Testis (tissue), 3 donors: ENCODE measurements around the gene ANKRD13D. TPM values are rescaled to one million over a fixed set of nuclear protein-coding genes. Genes with fewer than 3 reads are reported as not detected.

Experiments
- DNase-seq: peaks from one replicate; pipeline ENCODE4 v3.0.0-alpha.2; 2019
- H3K27ac ChIP-seq, 2 donors: fragments of 200-600 bp; sonication (generic); one replicate each; pipeline ENCODE4 v1.5.1; 2019
- H3K27me3 ChIP-seq: fragments of 200-600 bp; sonication (generic); one replicate; pipeline ENCODE4 v1.5.1; 2019
- H3K36me3 ChIP-seq: fragments of 200-600 bp; sonication (generic); one replicate; pipeline ENCODE4 v1.5.1; 2017; ENCODE audit warnings: low read depth; ENCODE audit errors: missing control alignments
- H3K4me1 ChIP-seq: fragments of 200-600 bp; sonication (generic); one replicate; pipeline ENCODE4 v1.5.1; 2019
- H3K4me3 ChIP-seq, 2 donors: fragments of 200-600 bp; sonication (generic); one replicate each; pipeline ENCODE4 v1.5.1; 2017 to 2019
- H3K9me3 ChIP-seq: fragments of 200-600 bp; sonication (generic); one replicate; pipeline ENCODE4 v1.5.1; 2017
- POLR2A ChIP-seq: fragments of 450-650 bp; IDR thresholded peaks from one replicate; pipeline ENCODE4 v1.6.1; 2017; ENCODE audit warnings: antibody characterized with exemption, mild to moderate bottlenecking, moderate library complexity
- WGBS, 2 donors: methylation state at CpG; one replicate each; pipeline ENCODE4 v1.1.5; 2018; 5-methylcytosine and 5-hydroxymethylcytosine counted together
- intact Hi-C: fragments of 100-400 bp; cut with DNase I; formaldehyde crosslinking; loops from one replicate; pipeline ENCODE4 v1.15.1; 2023; ENCODE audit warnings: low total_unique reads
- polyA plus RNA-seq: library from polyadenylated mRNA; stranded (reverse); fragments of 350-450 nt; fragmentation: Illumina TruSeq; extraction: RNeasy Lipid Tissue Mini Kit (QIAGEN cat#74804); gene quantifications from one replicate; pipeline ENCODE4 v1.2.3, GENCODE V29; 2014; ENCODE audit warnings: low read depth, low replicate concordance; ENCODE audit not compliant: insufficient read depth
- total RNA-seq, 2 donors: library from RNA; depleted of rRNA; stranded (reverse); fragments of >200 nt; gene quantifications; one replicate each; pipeline ENCODE4 v1.2.3, GENCODE V29; 2016
- TF ChIP-seq, protein P1 (sequence below), 3 experiments: fragments of 450-650 bp in 2 of 3; fragments of 200-600 bp in 1 of 3; sonication (generic) in 1 of 3; IDR thresholded peaks; one replicate each; pipeline ENCODE4 v1.5.1; 2016 to 2019; ENCODE audit warnings: antibody characterized with exemption in 3 of 3, mild to moderate bottlenecking in 2 of 3, moderate library complexity in 1 of 3

The ANKRD13D gene
- total and polyA plus RNA-seq, 3 donors from 2014 or later, result 32.8 to 73.3 (median 66.2) TPM

DNA sequence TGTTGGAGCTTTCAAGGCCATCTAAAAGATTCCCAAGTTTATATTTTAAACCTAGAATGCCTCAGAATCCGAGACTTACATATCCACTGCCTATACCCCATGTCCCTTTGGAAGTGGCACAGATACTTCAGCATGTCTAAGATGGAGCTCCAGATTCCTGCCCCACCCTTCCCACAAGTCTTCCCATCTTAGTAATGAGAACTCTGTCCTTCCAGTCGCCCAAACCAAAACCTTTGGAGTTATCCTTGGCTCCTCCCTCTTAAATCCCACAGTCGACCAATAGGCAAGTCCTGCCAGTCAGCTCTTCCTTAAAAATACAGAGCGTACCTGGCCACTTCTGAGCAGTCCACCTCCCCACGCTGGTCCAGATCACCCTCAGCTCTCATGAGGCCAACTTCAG is 59.9 kb downstream of the ANKRD13D start:
- peaks cover 18% of the 10 kb centered on the region for H3K4me1 ChIP-seq
- no peak for TF ChIP-seq POLR2A
- H3K9me3 ChIP-seq, result no peaks in the 10 kb centered on the region
- 74 to 82% methylated on average over 5 of the region's 5 CpGs for WGBS, 2 donors
- H3K27me3 ChIP-seq, result no peaks in the 10 kb centered on the region
- no peak overlapping the region for H3K27ac ChIP-seq
- intact Hi-C loops, result no loop called here
- H3K4me3 ChIP-seq, result no peak overlapping the region
- H3K36me3 ChIP-seq, result no peaks in the 10 kb centered on the region
- DNase-seq, result no peak

DNA sequence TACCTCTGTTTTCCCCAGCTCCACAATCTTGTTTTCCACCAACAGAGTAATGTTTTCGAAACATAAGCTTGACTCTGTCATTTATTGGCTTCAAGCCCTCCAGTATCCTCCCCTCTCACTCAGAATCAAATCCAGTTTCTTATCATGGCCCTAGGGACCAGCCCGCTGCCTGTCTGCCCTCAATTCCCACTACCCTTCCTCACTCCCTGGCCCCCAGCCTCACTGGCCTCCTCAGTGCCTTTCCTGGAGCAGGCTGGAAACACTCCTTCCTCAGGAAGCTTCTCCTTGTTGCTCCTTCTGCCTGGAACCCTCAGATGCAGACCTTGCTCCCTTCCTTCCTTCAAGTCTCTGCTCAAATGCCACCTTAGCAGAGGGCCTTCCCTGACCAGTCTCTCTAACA is 60.4 kb downstream of the ANKRD13D start:
- DNase-seq, result no peak
- intact Hi-C loops, result no loop called here
- 76 to 93% methylated on average over 2 of the region's 2 CpGs for WGBS, 2 donors
- peaks cover 22% of the 10 kb centered on the region for H3K4me1 ChIP-seq
- H3K27me3 ChIP-seq, result no peaks in the 10 kb centered on the region
- no peaks in the 10 kb centered on the region for H3K36me3 ChIP-seq
- H3K4me3 ChIP-seq, result no peak overlapping the region
- no peak for TF ChIP-seq POLR2A
- TF ChIP-seq, protein P1, sequence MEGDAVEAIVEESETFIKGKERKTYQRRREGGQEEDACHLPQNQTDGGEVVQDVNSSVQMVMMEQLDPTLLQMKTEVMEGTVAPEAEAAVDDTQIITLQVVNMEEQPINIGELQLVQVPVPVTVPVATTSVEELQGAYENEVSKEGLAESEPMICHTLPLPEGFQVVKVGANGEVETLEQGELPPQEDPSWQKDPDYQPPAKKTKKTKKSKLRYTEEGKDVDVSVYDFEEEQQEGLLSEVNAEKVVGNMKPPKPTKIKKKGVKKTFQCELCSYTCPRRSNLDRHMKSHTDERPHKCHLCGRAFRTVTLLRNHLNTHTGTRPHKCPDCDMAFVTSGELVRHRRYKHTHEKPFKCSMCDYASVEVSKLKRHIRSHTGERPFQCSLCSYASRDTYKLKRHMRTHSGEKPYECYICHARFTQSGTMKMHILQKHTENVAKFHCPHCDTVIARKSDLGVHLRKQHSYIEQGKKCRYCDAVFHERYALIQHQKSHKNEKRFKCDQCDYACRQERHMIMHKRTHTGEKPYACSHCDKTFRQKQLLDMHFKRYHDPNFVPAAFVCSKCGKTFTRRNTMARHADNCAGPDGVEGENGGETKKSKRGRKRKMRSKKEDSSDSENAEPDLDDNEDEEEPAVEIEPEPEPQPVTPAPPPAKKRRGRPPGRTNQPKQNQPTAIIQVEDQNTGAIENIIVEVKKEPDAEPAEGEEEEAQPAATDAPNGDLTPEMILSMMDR (IDR thresholded peaks at IDR 0.05), result no peak
- no peak overlapping the region for H3K27ac ChIP-seq
- H3K9me3 ChIP-seq, result no peaks in the 10 kb centered on the region

DNA sequence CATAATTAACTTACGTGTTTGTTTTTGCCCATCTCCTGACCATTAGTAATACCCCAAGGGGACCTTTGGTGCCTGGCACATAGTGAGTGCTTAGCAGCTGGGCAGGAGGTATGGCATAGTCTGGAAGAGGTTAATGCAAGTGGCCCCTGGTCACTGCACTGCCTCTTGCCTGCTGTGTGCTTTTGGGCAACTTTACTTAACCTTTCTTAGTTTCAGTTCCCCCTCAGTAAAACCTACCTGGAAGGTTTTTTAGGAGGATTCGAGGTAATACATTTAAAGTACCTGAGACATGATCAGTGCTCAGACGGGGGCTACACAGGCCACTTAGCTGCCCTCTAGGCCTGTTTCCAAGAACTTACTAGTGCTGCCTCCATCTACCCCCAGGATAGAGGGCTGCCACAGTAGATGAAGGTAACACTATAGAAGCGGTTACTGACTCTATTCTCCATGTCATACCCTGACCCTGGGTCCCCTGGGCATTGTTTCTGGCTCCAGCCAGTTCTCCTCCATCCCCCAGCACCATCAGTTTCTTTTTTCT is 60.9 kb downstream of the ANKRD13D start:
- 84 to 87% methylated on average over 4 of the region's 4 CpGs for WGBS, 2 donors
- no peaks in the 10 kb centered on the region for H3K36me3 ChIP-seq
- H3K4me3 ChIP-seq, result no peak overlapping the region
- peaks cover 28% of the 10 kb centered on the region for H3K4me1 ChIP-seq
- intact Hi-C loops, result loop anchor here (5.0 kb wide), 1 partner anchor 37 kb away; no protein-coding TSS in a partner anchor
- no peaks in the 10 kb centered on the region for H3K9me3 ChIP-seq
- no peak for DNase-seq
- TF ChIP-seq, protein P1 (IDR thresholded peaks at IDR 0.05), result no peak
- TF ChIP-seq POLR2A, result no peak
- no peaks in the 10 kb centered on the region for H3K27me3 ChIP-seq
- no peak overlapping the region for H3K27ac ChIP-seq

DNA sequence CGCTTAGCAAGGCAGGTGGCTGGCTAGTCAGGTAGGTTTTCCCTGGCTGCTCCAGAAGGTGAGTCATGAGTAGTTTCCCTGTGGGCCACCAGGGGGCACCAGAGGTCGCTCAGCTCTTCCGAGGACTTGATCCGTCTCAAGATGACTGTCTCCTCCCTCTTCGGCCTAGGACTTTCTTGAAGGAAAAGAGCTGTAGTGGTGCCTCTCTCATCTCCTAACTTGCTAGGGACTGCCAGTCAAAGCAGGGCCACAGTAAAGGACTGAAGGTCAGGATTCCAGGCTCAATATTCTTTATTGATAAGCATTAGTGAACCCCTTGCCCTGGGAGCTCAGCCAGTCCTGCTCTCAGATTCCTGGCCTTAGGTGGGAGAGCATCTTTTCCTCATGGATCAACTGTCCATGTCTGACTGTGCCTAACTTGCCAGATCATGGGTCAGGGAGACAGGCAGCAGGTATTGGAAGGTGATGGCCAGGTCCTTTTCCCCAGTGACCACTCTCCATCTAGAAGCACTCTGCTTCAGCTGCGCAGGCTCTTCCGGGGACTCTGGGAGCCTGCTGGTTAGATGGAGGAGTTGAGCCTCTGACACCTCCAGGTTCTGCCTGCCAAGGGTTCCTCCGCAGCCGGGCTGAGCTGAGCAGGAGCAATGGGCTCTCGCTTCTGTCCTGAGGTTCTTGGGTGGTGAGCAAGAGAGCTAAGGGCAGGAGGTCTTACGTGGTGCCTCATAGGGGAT is 62.3 kb downstream of the ANKRD13D start:
- Histone ChIP-seq H3K27ac (peak overlapping the region in 1 of 2 donors; percentile 97), H3K36me3 (no peaks in the 10 kb centered on the region), H3K4me1 (peaks cover 39% of the 10 kb centered on the region), H3K27me3 (no peaks in the 10 kb centered on the region), H3K9me3 (no peaks in the 10 kb centered on the region), H3K4me3 (no peak overlapping the region)
- TF ChIP-seq, protein P1 (IDR thresholded peaks at IDR 0.05), result peak; percentile 83 to 94 (median 90)
- no peak for TF ChIP-seq POLR2A
- DNase-seq, result peak; percentile 62
- WGBS, 2 donors, result 50 to 55% methylated on average over 9 to 11 of the region's 11 CpGs
- intact Hi-C loops, result loop anchor here (5.0 kb wide), 1 partner anchor 36 kb away; no protein-coding TSS in a partner anchor

Other genes starting within 250 kb of the ANKRD13D start
- gene RHOD, start 232.5 kb upstream of the ANKRD13D start, total RNA-seq, result 10 to 100 TPM; 11.1 to 13.9 TPM
- gene RHOD, start 232.5 kb upstream of the ANKRD13D start, polyA plus RNA-seq, result 10.6 TPM
- gene KDM2A, start 170.0 kb upstream of the ANKRD13D start, total RNA-seq, result 100 to 1,000 TPM; 142 to 169 TPM
- 106 TPM for gene KDM2A, start 170.0 kb upstream of the ANKRD13D start, polyA plus RNA-seq
- gene GRK2, start 22.8 kb upstream of the ANKRD13D start, total RNA-seq, result 10 to 100 TPM; 64.3 to 87.6 TPM
- gene GRK2, start 22.8 kb upstream of the ANKRD13D start, polyA plus RNA-seq, result 45.6 TPM
- 1 to 10 TPM; 6.9 to 9.8 TPM for gene SSH3, start 14.2 kb downstream of the ANKRD13D start, total RNA-seq
- gene SSH3, start 14.2 kb downstream of the ANKRD13D start, polyA plus RNA-seq, result 8.6 TPM
- gene POLD4, start 64.2 kb downstream of the ANKRD13D start, total RNA-seq, result 10 to 100 TPM; 53.8 to 59.1 TPM
- 54.6 TPM for gene POLD4, start 64.2 kb downstream of the ANKRD13D start, polyA plus RNA-seq
- gene CLCF1, start 84.3 kb downstream of the ANKRD13D start, total RNA-seq, result 1 to 10 TPM; 3.7 to 6.8 TPM
- gene CLCF1, start 84.3 kb downstream of the ANKRD13D start, polyA plus RNA-seq, result 2.7 TPM
- gene RAD9A, start 102.7 kb downstream of the ANKRD13D start, total RNA-seq, result 10 to 100 TPM; 35.8 to 46.2 TPM
- gene RAD9A, start 102.7 kb downstream of the ANKRD13D start, polyA plus RNA-seq, result 25.7 TPM
- gene PPP1CA, start 112.6 kb downstream of the ANKRD13D start, total RNA-seq, result 100 to 1,000 TPM; 100 to 129 TPM
- gene PPP1CA, start 112.6 kb downstream of the ANKRD13D start, polyA plus RNA-seq, result 79.7 TPM
- gene TBC1D10C, start 114.8 kb downstream of the ANKRD13D start, total RNA-seq, result 1 to 10 TPM; 1.8 to 3.8 TPM
- 3.3 TPM for gene TBC1D10C, start 114.8 kb downstream of the ANKRD13D start, polyA plus RNA-seq
- 1 to 10 TPM in 1 of 2 donors, under 1 TPM in 1; 0.74 to 1.3 TPM for gene CARNS1, start 126.4 kb downstream of the ANKRD13D start, total RNA-seq
- gene CARNS1, start 126.4 kb downstream of the ANKRD13D start, polyA plus RNA-seq, result 1.6 TPM
- 10 to 100 TPM; 46.5 to 47.4 TPM for gene RPS6KB2, start 139.2 kb downstream of the ANKRD13D start, total RNA-seq
- gene RPS6KB2, start 139.2 kb downstream of the ANKRD13D start, polyA plus RNA-seq, result 30.1 TPM
- gene PTPRCAP, start 148.4 kb downstream of the ANKRD13D start, total RNA-seq, result 1 to 10 TPM; 3.1 to 5.2 TPM
- 5.6 TPM for gene PTPRCAP, start 148.4 kb downstream of the ANKRD13D start, polyA plus RNA-seq
- gene CORO1B, start 154.2 kb downstream of the ANKRD13D start, total RNA-seq, result 10 to 100 TPM; 34.6 to 48.6 TPM
- 34.3 TPM for gene CORO1B, start 154.2 kb downstream of the ANKRD13D start, polyA plus RNA-seq
- gene GPR152, start 163.4 kb downstream of the ANKRD13D start, total RNA-seq, result not detected
- gene GPR152, start 163.4 kb downstream of the ANKRD13D start, polyA plus RNA-seq, result not detected
- gene CABP4, start 166.1 kb downstream of the ANKRD13D start, total RNA-seq, result 1 to 10 TPM in 1 of 2 donors, under 1 TPM in 1; 0.87 to 1.2 TPM
- gene CABP4, start 166.1 kb downstream of the ANKRD13D start, polyA plus RNA-seq, result 0.98 TPM
- gene TMEM134, start 179.9 kb downstream of the ANKRD13D start, total RNA-seq, result 100 to 1,000 TPM; 126 to 149 TPM
- 97.5 TPM for gene TMEM134, start 179.9 kb downstream of the ANKRD13D start, polyA plus RNA-seq
- 10 to 100 TPM; 34.6 to 61.7 TPM for gene AIP, start 193.7 kb downstream of the ANKRD13D start, total RNA-seq
- gene AIP, start 193.7 kb downstream of the ANKRD13D start, polyA plus RNA-seq, result 60.7 TPM
- gene PITPNM1, start 216.1 kb downstream of the ANKRD13D start, total RNA-seq, result 10 to 100 TPM; 15.5 to 23.5 TPM
- gene PITPNM1, start 216.1 kb downstream of the ANKRD13D start, polyA plus RNA-seq, result 19.6 TPM
- gene CDK2AP2, start 218.9 kb downstream of the ANKRD13D start, total RNA-seq, result 10 to 100 TPM; 26.4 to 38.0 TPM
- gene CDK2AP2, start 218.9 kb downstream of the ANKRD13D start, polyA plus RNA-seq, result 20.9 TPM
- not detected for gene CABP2, start 234.1 kb downstream of the ANKRD13D start, total RNA-seq
- not detected for gene CABP2, start 234.1 kb downstream of the ANKRD13D start, polyA plus RNA-seq